ENCODE measurements around the gene ZNF521. TPM values are rescaled to one million over a fixed set of nuclear protein-coding genes. Genes with fewer than 3 reads are reported as not detected.

The ZNF521 gene
- total and polyA plus RNA-seq, 2 donors (not counting 3 experiments of a cell fraction or from before 2014, with no cell fraction given): 111 to 168 TPM

GRCh38 chr18:25146512-25146910, 205.5 kb downstream of the ZNF521 start:
- H3K9ac ChIP-seq (replicated peaks; ENCODE audit: extremely low read depth, insufficient read depth, low read length): no peak overlapping the region
- H3K79me2 ChIP-seq (ENCODE audit: control insufficient read depth, insufficient read depth, low read length): no peaks in the 10 kb centered on the region
- intact Hi-C loops (cut with micrococcal nuclease): loop anchor here (5.0 kb wide), 1 partner anchor 206 kb away; the partner anchor contains the start of gene ZNF521
- H3K36me3 ChIP-seq (ENCODE audit: control insufficient read depth in 2 of 2, extremely low read depth in 1 of 2, insufficient read depth in 2 of 2, low read length in 2 of 2): peaks cover 2 to 4% of the 10 kb centered on the region in 2 experiments
- dilution Hi-C loops (cut with MboI; ENCODE audit: extremely low pct_ligation_motif_present, low sequenced_read_pairs): no loop called here
- H4K20me1 ChIP-seq (replicated peaks; ENCODE audit: control insufficient read depth, extremely low read depth, insufficient read depth, low read length): no peaks in the 10 kb centered on the region
- ChIA-PET POLR2A (no interaction called here), CTCF (no interaction called here)
- no peaks in the 10 kb centered on the region for H3K9me1 ChIP-seq (replicated peaks; ENCODE audit: control insufficient read depth, extremely low read depth, insufficient read depth, low read length)
- DNase-seq (ENCODE audit: low read depth, low spot score) (no peak), FAIRE-seq (no peak)
- H3K4me2 ChIP-seq (ENCODE audit: insufficient read depth, low read length): no peak overlapping the region
- no TSS peak for BruUV-seq (replicated peaks)
- no peak overlapping the region for H3K27ac ChIP-seq (ENCODE audit: insufficient read depth, low read depth, low read length)
- H3K4me1 ChIP-seq (ENCODE audit: control insufficient read depth, extremely low read depth, insufficient read depth, low read length): peaks cover 2% of the 10 kb centered on the region
- no peaks in the 10 kb centered on the region for H3K27me3 ChIP-seq (ENCODE audit: control insufficient read depth in 2 of 2, insufficient read depth in 2 of 2, low read length in 2 of 2)
- no peak overlapping the region for H2AFZ ChIP-seq (ENCODE audit: low read depth, low read length)
- TF ChIP-seq JUN (IDR thresholded peaks at IDR 0.05; ENCODE audit: borderline replicate concordance, insufficient read depth, insufficient read length, low read depth) (no peak), EZH2 (IDR thresholded peaks at IDR 0.05; ENCODE audit: borderline replicate concordance, low read depth, low read length, severe bottlenecking) (no peak), FOS (IDR thresholded peaks at IDR 0.05; ENCODE audit: borderline replicate concordance, insufficient read depth, low read length) (no peak), MYC (IDR thresholded peaks at IDR 0.05; ENCODE audit: low read depth, low read length) (no peak), GATA2 (IDR thresholded peaks at IDR 0.05; ENCODE audit: insufficient read depth, insufficient read length, low read depth, low read length) (no peak), POLR2AphosphoS5 (IDR thresholded peaks at IDR 0.05; ENCODE audit: insufficient read depth, low read depth, low read length) (no peak), POLR2A (IDR thresholded peaks at IDR 0.05; ENCODE audit: low read depth, low read length) (no peak)
- TF ChIP-seq, protein P1, sequence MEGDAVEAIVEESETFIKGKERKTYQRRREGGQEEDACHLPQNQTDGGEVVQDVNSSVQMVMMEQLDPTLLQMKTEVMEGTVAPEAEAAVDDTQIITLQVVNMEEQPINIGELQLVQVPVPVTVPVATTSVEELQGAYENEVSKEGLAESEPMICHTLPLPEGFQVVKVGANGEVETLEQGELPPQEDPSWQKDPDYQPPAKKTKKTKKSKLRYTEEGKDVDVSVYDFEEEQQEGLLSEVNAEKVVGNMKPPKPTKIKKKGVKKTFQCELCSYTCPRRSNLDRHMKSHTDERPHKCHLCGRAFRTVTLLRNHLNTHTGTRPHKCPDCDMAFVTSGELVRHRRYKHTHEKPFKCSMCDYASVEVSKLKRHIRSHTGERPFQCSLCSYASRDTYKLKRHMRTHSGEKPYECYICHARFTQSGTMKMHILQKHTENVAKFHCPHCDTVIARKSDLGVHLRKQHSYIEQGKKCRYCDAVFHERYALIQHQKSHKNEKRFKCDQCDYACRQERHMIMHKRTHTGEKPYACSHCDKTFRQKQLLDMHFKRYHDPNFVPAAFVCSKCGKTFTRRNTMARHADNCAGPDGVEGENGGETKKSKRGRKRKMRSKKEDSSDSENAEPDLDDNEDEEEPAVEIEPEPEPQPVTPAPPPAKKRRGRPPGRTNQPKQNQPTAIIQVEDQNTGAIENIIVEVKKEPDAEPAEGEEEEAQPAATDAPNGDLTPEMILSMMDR (IDR thresholded peaks at IDR 0.05; ENCODE audit: extremely low read depth in 1 of 2, insufficient read depth in 1 of 2, low read depth in 1 of 2, low read length in 2 of 2): no peak
- TF ChIP-seq, protein P2, sequence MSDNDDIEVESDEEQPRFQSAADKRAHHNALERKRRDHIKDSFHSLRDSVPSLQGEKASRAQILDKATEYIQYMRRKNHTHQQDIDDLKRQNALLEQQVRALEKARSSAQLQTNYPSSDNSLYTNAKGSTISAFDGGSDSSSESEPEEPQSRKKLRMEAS (IDR thresholded peaks at IDR 0.05; ENCODE audit: insufficient read depth, insufficient read length): no peak
- H3K4me3 ChIP-seq (replicated peaks in 1 of 3; ENCODE audit: insufficient read depth in 1 of 3, low read depth in 1 of 3, low read length in 3 of 3): no peak overlapping the region
- H3K9me3 ChIP-seq (replicated peaks; ENCODE audit: control insufficient read depth, insufficient read depth, low read length): no peaks in the 10 kb centered on the region

All from endothelial cell of umbilical vein (primary cell).